DND-41 (cell line): ENCODE measurements around the gene RDH5.

Source experiments
- CTCF ChIP-seq: IDR thresholded peaks from 2 replicates; pipeline ENCODE4 v1.5.1; 2012; ENCODE audit warnings: borderline replicate concordance, low read length, moderate library complexity, mild to moderate bottlenecking; ENCODE audit not compliant: poor library complexity, severe bottlenecking; ENCODE audit errors: extremely low read depth
- EZH2 ChIP-seq: IDR thresholded peaks from 3 replicates; pipeline ENCODE4 v1.6.1; 2012; ENCODE audit warnings: borderline replicate concordance, low read depth, mild to moderate bottlenecking, moderate library complexity, low read length, inconsistent platforms; ENCODE audit not compliant: severe bottlenecking

- no peak for TF ChIP-seq CTCF
- no peak for TF ChIP-seq EZH2
Observed at GRCh38 chr12:55760663-55761062, 40.5 kb downstream of the RDH5 start.
